GM18907 (cell line): ENCODE data around the gene MDFIC2.

Source experiments
- ATAC-seq: cut with Tn5 transposase; IDR thresholded peaks from one replicate; pipeline ENCODE4 v1.9.1; 2021; ENCODE audit warnings: mild to moderate bottlenecking, moderate library complexity; ENCODE audit not compliant: unreplicated experiment

Gene MDFIC2

DNA sequence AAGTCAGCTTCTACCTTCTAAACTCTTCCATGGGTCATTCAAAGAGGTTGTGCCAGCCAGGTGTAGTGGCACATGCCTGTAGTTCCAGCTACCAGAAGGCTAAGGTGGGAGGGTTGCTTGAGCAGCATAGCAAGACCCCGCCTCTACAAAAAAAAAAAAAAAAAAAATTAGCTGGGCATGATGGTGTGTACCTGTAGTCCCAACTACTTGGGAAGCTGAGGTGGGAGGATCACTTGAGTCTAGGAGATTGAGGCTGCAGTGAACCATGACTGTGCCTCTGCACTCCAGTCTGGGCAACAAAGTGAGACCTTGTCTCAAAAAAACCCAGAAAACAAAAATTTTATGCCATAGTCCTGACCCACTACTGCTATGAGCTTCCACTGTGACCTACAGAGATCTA, 126.8 kb downstream of the MDFIC2 start:
- ATAC-seq: no peak

DNA sequence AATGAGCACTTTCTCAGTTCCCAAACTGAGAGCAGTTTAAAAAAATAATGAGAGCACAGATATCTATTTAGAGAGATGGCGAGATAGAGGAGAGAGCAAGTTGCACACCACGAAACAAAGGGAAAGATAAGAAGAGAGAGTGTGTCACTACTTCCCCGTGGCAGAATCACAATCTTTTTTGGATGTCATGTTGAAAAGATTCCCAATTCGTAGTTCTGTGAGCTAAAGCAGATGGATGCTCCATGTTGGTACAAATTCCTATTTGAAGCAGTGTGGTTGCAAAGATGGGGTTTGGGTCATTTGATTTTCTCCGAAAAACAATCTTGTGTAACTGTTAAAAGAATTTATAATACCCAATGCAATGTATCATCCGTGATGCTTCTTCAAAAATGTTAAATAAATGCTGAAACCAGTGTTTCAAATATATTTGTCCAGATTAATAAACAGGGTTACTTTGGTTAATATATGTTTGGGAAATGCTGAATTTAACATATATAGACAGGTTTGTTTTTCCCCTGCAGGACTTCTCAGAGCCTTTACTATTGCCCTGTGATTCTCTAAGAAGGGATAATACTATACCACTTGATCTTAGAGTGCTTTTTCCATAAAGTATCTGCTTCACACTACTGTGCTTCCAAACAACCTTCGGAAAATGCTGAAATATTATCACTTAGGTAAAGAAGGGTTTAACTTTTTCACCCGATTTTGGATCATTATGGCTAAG, 128.5 kb downstream of the MDFIC2 start:
- ATAC-seq: no peak

DNA sequence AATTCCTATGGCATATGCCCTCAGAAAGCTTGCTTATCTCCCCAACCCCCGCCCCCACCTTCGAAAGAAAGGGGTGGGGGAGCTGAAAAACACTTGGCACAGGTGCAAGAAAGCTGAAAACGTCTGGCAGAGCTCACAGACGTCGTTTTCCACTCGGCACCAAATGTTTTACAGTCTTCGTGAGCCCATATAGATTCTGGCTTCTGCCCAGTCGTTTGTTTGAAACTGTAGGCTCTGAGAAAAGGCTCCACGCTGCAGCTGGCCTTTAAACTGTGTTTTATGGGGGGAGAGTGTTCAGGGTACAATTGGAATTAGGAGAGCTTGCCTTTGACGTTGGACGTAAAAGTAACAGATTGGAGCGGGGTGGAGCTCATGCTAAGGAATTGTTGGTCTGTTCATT, 130.3 kb downstream of the MDFIC2 start:
- no peak for ATAC-seq

DNA sequence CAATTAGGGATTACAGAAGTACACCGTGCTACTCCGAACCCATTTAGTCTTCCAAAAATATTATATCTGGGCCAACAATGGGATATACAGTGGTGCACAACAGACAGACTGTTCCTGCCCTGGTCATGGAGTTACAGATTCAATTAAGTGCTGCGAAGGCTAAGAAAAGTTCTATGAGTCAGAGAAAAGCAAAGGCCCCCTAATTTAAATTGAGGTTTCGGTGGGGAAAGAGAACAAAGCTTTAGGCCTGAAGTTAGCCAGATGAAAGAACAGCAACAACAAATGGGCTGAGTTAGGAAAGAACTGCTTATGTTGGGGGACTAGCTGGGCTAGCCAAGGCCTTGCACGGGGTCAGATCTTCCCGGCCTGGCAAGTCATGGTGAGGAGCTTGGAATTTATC, 131.8 kb downstream of the MDFIC2 start:
- ATAC-seq: peak; percentile 58

DNA sequence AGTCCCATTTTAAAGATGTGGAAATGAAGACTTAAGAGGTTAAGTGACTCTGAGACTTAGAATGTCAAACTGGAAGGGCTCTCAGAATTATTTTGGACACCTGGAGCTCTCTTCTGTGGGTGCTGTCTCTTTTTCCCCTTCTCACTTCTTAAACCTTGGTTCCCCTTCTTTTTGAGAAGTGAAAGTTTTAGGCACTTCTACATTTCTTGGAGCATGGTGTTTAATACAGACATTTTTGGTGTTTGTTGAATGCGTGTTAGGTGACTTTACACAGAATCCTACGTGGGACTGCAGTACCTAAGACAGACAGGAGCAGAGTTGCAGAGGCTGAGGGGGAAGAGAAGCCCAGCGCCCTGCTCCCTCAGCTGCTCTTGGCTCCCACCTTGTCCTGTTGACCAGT, 133.3 kb downstream of the MDFIC2 start:
- ATAC-seq: no peak

DNA sequence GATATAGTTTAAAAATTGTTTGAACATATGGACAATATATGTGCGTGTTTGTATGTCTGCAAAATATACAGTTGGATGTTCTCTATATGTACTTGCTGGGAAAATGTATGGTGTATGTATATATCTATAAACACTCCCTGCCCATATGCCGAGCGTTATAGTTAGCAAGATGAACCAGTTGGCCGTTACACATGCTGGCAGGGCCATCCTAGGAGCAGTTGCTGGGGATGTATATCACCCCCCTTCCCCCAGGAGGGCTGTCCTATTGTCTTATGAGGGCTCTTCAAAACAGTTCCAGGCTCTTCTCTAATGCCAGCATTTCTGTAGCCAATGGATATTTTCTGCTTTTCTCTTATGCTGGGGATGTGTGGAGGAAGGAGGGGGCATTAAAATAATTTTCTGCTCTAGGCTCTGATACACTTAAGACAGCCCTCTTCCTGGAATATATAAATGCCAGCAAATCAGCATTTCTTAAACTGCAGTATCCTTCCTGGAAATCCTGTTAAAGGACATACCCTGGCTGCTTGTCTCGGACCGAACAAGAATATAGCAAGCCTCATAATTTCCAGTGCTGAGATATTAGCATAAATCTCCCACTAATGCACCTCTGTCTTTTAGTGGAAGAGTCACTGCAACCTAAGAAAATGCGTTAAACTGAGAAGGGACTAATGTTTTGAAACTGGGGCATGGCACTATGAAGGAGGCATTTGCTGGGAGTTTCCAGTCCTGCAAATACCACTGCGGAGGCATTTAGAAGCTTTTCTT, 134.4 kb downstream of the MDFIC2 start:
- ATAC-seq: no peak

DNA sequence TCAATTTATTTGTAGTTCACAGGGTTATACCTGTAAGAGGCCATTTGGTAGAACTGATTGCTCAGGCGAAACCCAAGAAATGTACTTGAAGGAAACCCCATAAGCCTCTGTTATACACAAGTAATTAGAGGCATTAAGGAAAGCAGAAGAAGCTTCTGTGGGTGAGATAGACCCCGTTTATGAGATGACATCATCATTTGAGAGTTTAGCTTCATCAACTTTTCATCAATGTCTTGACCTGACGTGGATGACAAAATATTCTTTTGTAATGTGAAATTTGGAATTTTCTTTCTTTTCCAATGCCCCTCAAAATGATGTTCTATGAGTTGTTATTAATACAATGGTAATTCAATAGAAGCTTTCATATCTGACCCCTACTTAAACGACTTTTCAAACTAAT, 136.2 kb downstream of the MDFIC2 start:
- no peak for ATAC-seq

DNA sequence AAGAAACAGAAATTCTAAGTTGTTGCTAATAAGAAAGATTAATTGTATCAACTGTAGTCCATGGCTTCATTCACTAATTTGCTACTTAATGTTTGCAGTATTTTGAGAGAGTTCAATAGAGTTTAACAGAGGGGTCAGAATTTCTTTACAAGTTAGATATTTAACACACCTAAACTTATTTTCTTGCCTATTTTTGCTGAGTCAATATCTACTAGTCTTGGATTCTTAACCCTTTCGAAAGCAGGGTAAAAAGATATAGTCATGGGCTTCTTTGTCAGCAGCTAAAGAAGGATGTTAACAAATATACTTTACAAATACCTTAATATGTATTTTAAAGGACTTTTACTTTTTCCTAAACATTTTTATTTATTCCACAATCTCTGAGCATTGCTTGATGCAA, 155.6 kb downstream of the MDFIC2 start:
- ATAC-seq: no peak

DNA sequence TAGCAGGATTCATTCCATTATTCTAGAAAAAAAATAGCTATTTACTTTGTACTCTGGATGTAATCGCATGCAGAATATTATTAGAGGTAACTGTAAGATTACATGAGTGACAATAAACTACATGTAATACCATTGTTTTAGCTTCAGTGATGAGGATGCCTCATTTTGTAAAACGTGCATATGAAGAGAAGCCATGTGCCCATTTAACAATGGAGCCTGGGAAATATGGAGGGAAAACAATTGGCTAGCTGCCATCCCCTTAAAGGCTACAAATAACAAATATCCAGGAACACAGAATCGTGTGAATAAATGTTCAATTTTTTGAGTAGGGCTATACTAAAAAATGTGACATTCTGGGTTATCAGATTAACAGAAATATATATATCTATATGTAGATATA, 161.8 kb downstream of the MDFIC2 start:
- ATAC-seq: no peak

DNA sequence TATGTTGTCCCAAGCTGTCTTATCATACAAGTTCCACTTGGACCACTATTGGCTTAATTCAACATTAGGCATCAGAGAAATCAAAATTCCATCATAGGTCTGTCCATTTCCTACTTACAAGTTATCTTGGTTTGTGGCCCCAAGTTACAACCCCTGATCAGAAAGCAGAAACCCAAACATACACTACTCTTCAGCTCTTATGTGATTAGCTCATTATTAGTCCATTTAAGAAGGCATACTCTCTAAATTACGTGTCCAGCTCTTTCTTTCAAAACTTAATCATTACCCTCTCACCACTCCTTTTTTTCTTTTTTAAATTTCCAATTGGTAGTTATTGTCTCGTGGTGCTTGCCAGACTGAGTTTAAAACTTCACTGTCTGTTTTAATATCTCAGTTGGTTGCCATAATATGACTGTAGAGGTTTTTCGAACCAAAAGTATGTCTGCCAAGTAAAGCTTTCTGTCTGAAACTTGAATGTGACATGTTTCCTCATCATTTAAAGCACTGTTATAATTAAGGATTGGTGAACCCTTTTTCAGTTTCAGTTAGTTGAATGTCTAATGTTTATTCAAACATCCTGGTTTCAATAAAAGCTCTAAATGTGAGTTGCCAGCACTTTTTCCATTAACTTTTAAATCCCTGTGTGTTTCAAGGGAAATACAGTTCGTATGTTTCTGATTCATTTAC, 162.6 kb downstream of the MDFIC2 start:
- no peak for ATAC-seq
